ENCODE measurements around the gene ADD1.
"Not testable (repeated sequence)": the region's sequence is repeated elsewhere in the genome, so short reads cannot be mapped to it uniquely, and the experiment has no call there.

Gene ADD1

DNA sequence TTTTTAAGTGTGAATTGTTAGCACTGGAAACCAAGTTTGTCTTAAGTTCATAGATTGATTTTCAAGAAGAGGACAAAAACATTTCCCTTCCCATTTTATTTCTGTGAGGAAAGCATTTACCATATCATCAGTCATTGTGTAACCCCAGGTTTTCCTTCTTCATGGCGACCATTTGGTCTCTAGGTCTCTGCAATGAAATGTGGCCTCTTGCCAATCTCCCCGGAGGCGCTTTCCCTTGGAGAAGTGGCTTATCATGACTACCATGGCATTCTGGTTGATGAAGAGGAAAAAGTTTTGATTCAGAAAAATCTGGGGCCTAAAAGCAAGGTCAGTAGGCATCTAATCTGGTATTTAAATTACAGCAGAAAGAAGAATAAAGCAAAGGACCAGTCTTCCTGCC lies 54.4 kb downstream of the ADD1 start:
- DNase-seq: no peak

GRCh38 chr4:2900741-2901140 lies 57.1 kb downstream of the ADD1 start:
- no peak for DNase-seq

DNA sequence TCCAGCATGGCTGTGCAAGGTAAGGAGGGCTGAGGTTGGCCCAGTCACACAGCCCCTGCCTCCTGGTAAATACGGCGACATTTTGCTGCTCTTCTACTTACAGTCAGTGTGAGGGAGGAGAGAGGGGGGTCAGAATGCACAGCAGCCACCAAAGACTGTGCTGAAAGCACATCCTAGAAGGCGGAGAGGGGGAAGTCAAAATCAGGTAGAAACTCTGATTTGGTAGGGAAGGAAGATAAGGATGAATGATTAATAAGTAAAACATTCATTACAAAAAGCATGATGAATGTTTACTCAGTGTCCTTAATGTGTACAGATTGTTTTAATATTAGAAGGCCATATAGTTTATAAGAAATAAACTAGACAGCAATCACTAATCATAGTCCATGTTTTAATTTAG lies 57.5 kb downstream of the ADD1 start:
- no peak for DNase-seq

DNA sequence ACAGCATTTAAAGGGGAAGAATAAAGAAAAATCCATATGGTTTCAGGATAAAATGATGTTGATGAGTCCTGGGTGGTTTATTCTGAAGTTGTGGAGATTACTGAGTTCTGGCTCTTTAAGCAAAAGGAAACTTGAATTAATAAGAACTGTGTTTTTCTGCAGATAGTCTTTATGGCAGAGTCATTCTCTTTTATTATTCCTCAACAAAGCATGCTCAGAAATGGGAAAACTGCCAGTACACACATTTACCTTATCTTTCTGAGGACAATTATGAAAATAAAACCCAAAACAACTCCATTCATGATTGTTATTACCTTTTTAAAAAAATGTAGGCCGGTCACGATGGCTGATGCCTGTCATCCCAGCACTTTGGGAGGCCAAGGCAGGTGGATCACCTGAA lies 58.5 kb downstream of the ADD1 start:
- no peak for DNase-seq

GRCh38 chr4:2905544-2905943 lies 61.9 kb downstream of the ADD1 start:
- no peak for DNase-seq

DNA sequence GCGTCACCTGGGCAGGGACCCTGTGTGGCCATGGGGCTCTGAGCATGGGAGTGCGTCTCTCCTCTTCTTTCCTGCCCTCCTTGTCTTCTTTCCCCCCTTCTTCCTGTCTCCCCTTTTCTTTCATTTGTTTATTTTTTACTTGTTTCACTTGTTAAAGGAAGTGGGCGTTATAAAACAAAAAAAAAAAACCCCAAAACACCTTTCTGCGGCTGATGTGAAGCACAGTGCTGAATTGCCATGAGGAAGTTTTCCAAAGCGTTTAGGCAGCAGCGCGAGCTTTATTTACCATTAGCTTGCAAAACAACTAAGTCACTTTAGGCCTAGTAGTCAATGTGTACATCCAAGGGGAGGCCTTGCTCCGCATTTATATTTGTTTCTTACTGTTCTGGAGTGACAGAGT lies 62.6 kb downstream of the ADD1 start:
- DNase-seq: no peak

DNA sequence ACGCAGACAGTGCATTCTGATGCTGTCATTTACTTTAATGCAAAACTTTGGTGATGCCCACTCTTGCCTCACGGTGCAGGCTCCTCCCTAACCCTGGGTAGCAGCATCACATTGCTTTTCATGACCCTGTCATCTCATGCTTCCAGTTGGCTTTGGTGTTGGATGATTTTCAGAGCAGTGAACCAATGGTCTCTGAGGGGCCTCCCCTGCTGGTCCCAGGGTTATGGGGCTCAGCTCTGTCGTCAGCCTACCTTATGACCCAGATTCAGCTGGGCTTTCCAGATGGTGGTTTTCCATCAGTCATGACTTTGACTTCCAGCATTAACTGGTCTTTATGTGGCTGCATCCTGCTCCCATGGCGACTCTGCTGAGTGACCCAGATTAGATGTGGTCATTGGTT lies 63.6 kb downstream of the ADD1 start:
- DNase-seq: no peak

DNA sequence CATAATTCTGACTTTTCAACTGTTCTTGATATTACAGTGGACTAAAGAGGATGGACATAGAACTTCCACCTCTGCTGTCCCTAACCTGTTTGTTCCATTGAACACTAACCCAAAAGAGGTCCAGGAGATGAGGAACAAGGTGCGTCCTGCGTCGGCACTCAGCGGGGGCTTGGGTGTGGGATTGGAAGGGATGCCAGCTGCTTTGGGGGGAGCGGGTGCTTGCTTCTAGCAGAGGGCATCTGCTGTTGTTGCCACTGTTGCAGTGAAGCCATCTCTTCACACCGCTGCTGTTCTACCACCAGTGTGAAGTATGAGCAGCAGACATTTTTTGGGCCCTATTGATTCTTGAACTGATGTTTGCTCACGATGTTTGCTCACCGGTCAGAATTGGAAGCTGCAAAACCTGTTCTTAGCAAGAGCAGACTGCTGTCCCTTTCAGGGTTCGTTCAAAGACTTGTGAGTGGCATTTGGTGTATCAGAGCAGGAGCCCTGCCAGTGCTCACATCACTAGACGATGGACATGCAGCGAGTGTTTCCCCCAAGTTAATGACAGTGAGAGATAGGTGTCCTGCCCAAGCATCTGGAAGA lies 64.2 kb downstream of the ADD1 start:
- no peak for DNase-seq

GRCh38 chr4:2908686-2909085 lies 65.0 kb downstream of the ADD1 start:
- no peak for DNase-seq

- no peak for DNase-seq
Measured at GRCh38 chr4:2909583-2909982, 65.9 kb downstream of the ADD1 start.

GRCh38 chr4:2910409-2910808 lies 66.8 kb downstream of the ADD1 start:
- DNase-seq: no peak

DNA sequence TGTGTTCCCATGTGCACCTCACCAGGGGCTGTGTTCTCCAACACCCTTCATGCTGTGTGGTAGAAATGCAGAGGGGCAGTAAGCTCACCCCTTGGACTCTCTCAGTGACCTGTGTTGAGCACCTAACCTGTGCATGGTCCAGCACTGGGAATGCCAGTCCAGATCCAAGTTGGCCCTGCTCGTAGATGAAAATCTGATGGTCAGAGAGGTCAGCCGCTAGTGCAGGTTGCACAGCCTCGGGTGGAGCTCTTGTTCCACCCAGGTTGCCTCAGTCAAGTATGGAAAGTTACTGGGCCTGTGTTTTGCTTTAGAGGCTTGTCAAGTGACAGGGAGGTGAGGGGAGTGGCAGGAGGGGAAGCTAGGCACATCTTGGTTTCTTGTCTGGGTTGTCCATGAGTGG lies 68.2 kb downstream of the ADD1 start:
- no peak for DNase-seq

DNA sequence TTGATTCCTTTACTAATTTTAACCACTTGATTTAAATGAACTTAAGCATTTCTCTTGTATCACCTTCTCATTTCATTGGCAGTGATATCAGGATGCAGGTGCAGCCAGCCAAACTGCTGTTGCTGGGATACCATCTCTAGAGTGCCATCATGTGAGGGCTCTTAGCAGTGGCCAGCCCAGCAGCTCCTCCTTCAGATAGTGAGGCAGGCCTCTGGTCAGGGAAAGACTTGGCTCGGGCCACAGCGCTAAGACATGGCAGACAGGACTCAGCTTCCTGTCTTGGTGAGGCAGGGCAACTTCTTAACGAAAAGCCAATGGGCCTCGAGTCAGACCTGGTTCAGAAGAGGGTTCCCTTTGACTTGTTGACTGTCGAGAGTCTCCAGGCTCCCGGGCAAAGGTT lies 69.5 kb downstream of the ADD1 start:
- DNase-seq: no peak

DNA sequence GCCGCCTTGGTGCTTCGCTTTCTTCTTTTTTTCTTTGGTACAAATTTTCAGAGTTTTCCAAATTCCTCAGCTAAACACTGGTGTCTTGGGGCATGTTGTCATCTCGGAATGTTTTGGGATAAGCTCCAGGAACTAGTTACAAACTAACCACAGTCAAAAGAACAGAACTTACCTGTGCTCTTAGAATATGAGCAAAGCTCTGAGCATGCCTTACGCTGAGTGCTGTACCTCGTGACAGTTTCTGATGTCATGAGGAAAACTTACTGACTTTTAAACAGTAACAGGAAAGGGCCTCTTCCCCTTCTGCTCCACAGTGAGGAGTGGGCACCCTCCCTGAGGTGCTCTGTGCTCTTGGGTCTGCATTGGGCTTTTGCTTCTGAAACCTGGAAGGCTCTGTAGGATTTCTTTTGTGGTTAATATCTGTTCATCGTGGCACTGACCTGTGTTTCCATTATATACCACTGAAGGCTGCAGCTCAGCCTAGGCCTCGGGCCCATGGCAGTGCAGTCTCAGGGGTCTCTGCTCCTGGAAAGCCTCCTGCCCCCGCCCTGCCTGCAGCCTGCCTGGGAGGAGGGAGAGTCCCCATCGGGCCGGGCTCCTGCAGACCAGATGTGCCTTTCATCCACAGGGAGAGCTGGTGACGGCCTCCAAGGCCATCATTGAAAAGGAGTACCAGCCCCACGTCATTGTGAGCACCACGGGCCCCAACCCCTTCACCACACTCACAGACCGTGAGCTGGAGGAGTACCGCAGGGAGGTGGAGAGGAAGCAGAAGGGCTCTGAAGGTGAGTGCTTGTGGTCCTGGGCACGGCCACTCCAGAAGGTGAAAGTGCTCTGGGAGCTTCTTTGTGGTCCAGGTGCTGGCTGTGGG lies 70.8 kb downstream of the ADD1 start:
- DNase-seq: no peak

DNA sequence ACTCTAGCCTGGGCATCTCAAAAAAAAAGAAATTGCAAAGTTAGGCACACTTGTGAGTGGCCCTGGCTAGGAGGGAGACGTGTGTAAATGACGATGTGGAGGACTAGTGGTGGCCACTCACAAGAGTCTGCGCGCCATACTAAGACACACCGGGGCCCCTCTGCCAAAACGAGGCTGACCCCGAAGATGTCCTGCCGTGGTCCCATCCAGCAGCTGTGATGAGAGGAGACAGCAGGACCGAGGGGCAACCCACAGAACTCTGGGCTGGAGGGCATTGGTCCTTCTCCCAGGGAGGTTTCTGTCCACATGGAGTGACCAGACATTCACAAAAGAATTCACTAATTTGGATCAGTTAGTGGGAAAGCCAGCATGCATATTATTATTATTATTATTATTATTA lies 72.1 kb downstream of the ADD1 start:
- DNase-seq: no peak

- not testable (repeated sequence) for DNase-seq
Measured at GRCh38 chr4:2916696-2917095, 73.1 kb downstream of the ADD1 start.

DNA sequence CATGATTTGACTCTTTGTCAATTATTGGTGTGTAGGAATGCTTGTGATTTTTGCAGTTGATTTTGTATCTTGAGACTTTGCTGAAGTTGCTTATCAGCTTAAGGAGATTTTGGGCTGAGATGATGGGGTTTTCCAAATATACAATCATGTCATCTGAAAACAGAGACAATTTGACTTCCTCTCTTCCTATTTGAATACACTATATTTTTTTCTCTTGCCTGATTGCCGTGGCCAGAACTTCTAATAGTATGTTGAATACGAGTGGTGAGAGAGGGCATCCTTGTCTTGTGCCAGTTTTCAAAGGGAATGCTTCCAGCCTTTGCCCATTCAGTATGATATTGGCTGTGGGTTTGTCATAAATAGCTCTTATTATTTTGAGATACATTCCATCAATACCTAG lies 74.7 kb downstream of the ADD1 start:
- not testable (repeated sequence) for DNase-seq

- not testable (repeated sequence) for DNase-seq
Measured at GRCh38 chr4:2918714-2919113, 75.1 kb downstream of the ADD1 start.

- DNase-seq: peak; percentile 50
Measured at GRCh38 chr4:2922453-2923101, 78.9 kb downstream of the ADD1 start.

- no peak for DNase-seq
Measured at GRCh38 chr4:2923141-2923551, 79.5 kb downstream of the ADD1 start.

GRCh38 chr4:2923668-2924173 lies 80.1 kb downstream of the ADD1 start:
- no peak for DNase-seq

DNA sequence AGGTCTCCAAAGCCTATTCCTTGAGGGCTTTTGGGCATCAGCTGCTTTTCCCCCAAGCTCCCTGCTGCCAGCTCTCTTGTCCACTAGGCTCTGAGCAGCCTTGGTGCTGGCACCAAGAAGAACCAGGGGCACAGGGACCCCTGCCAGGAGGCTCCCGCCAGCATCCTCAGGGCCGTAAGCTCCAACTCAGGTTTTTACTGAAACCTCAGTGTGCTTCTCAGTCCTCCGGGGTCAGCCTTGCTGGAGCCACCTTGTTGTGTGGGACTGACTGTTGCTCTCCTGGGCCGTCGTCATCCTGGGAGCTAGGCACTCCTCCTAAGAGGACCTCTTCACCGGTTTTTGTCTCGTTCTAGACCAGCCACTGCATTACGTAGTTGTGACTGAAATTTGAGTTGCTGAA lies 80.6 kb downstream of the ADD1 start:
- no peak for DNase-seq

GRCh38 chr4:2924765-2925301 lies 81.2 kb downstream of the ADD1 start:
- DNase-seq: no peak

DNA sequence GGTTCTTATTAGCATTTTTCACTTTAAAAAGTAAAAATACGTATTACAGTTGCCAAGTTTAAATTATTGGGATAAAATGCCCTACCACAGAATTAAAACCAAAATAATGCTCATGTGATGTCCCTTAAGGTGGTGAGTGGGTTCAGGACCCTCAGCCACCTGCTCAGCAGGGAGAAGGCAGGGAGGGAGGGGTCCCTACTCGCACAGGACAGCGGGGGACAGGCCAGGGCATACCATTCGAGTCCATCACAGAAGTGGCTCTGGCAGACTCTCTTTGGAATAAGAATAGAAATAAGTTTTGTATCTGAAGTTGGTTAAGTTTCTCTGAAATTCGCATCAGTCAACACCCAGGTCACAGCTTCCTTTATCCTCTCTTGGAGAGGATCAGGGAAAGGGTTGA lies 81.9 kb downstream of the ADD1 start:
- DNase-seq: no peak
